MG63 (cell line): Measurements from ENCODE around the gene SACS. TPM values are rescaled to one million over a fixed set of nuclear protein-coding genes. Genes with fewer than 3 reads are reported as not detected.
A peak's percentile ranks its signal among the peaks of the same experiment; 100 is the strongest.

Experiments used
- DNase-seq: peaks from one replicate; pipeline ENCODE4 v3.0.0-alpha.2; 2020
- H3K27me3 ChIP-seq: fragments of 250-450 bp; sonication (Bioruptor Pico); 2 replicates; pipeline ENCODE4 v1.5.1; 2020; ENCODE audit warnings: mild to moderate bottlenecking, moderate library complexity
- H3K36me3 ChIP-seq: fragments of 250-450 bp; sonication (Bioruptor Pico); 2 replicates; pipeline ENCODE4 v1.5.1; 2020; ENCODE audit warnings: mild to moderate bottlenecking, moderate library complexity
- H3K4me3 ChIP-seq: fragments of 250-450 bp; sonication (Bioruptor Pico); 2 replicates; pipeline ENCODE4 v1.5.1; 2020; ENCODE audit warnings: mild to moderate bottlenecking, moderate library complexity
- H3K9me3 ChIP-seq: fragments of 250-450 bp; sonication (Bioruptor Pico); 2 replicates; pipeline ENCODE4 v1.5.1; 2020; ENCODE audit warnings: mild to moderate bottlenecking, moderate library complexity
- total RNA-seq: library from RNA; depleted of rRNA; stranded (reverse); fragments of >200 nt; shearing (Covaris generic); gene quantifications from 2 replicates; pipeline ENCODE4 v1.2.3, GENCODE V29; 2014; ENCODE audit warnings: low replicate concordance

The SACS gene
- total RNA-seq, 1 experiment from 2014 or later = 32.1 TPM

GRCh38 chr13:23391752-23392151 is 41.8 kb downstream of the SACS start:
- Histone ChIP-seq H3K36me3 (no peaks in the 10 kb centered on the region), H3K4me3 (no peak overlapping the region), H3K9me3 (no peaks in the 10 kb centered on the region), H3K27me3 (no peaks in the 10 kb centered on the region)
- DNase-seq = peak; percentile 5

GRCh38 chr13:23386533-23386932 is 47.0 kb downstream of the SACS start:
- Histone ChIP-seq H3K9me3 (no peaks in the 10 kb centered on the region; the same call in 1 of the 2 replicates), H3K36me3 (no peaks in the 10 kb centered on the region), H3K4me3 (no peak overlapping the region), H3K27me3 (no peaks in the 10 kb centered on the region)
- no peak for DNase-seq

GRCh38 chr13:23385931-23386330 is 47.6 kb downstream of the SACS start:
- Histone ChIP-seq H3K27me3 (no peaks in the 10 kb centered on the region), H3K36me3 (no peaks in the 10 kb centered on the region), H3K9me3 (no peaks in the 10 kb centered on the region; the same call in 1 of the 2 replicates), H3K4me3 (no peak overlapping the region)
- no peak for DNase-seq

- no peak for DNase-seq
- H3K9me3 ChIP-seq = no peaks in the 10 kb centered on the region; the same call in 1 of the 2 replicates
- no peaks in the 10 kb centered on the region for H3K36me3 ChIP-seq
- H3K27me3 ChIP-seq = no peaks in the 10 kb centered on the region
- no peak overlapping the region for H3K4me3 ChIP-seq
Observed at GRCh38 chr13:23384111-23384510, 49.4 kb downstream of the SACS start.

GRCh38 chr13:23383151-23383550 is 50.4 kb downstream of the SACS start:
- H3K27me3 ChIP-seq = no peaks in the 10 kb centered on the region
- no peaks in the 10 kb centered on the region; the same call in 1 of the 2 replicates for H3K9me3 ChIP-seq
- H3K36me3 ChIP-seq = no peaks in the 10 kb centered on the region
- DNase-seq = no peak
- no peak overlapping the region for H3K4me3 ChIP-seq

GRCh38 chr13:23381866-23382265 is 51.6 kb downstream of the SACS start:
- Histone ChIP-seq H3K9me3 (peaks cover 6% of the 10 kb centered on the region; the same call in 1 of the 2 replicates), H3K4me3 (no peak overlapping the region), H3K27me3 (no peaks in the 10 kb centered on the region), H3K36me3 (no peaks in the 10 kb centered on the region)
- DNase-seq = no peak

- no peaks in the 10 kb centered on the region for H3K36me3 ChIP-seq
- no peak overlapping the region for H3K4me3 ChIP-seq
- peaks cover 8% of the 10 kb centered on the region; the same call in 1 of the 2 replicates for H3K9me3 ChIP-seq
- H3K27me3 ChIP-seq = no peaks in the 10 kb centered on the region
- DNase-seq = no peak
Observed at GRCh38 chr13:23380534-23380933, 53.0 kb downstream of the SACS start.

GRCh38 chr13:23377983-23378632 is 55.4 kb downstream of the SACS start:
- no peaks in the 10 kb centered on the region for H3K27me3 ChIP-seq
- H3K9me3 ChIP-seq = peaks cover 8% of the 10 kb centered on the region; the same call in 1 of the 2 replicates
- H3K36me3 ChIP-seq = peaks cover 10% of the 10 kb centered on the region
- peak; percentile 86 for DNase-seq
- H3K4me3 ChIP-seq = no peak overlapping the region

GRCh38 chr13:23377579-23377978 is 55.9 kb downstream of the SACS start:
- peaks cover 15% of the 10 kb centered on the region for H3K36me3 ChIP-seq
- H3K9me3 ChIP-seq = peaks cover 8% of the 10 kb centered on the region; the same call in 1 of the 2 replicates
- peak; percentile 81 for DNase-seq
- no peak overlapping the region for H3K4me3 ChIP-seq
- no peaks in the 10 kb centered on the region for H3K27me3 ChIP-seq

GRCh38 chr13:23375001-23375971 is 58.2 kb downstream of the SACS start:
- peaks cover 38% of the 10 kb centered on the region for H3K36me3 ChIP-seq
- peaks cover 8% of the 10 kb centered on the region; the same call in 1 of the 2 replicates for H3K9me3 ChIP-seq
- H3K4me3 ChIP-seq = peak overlapping the region; percentile 67
- H3K27me3 ChIP-seq = no peaks in the 10 kb centered on the region
- DNase-seq = peak; percentile 93

- H3K9me3 ChIP-seq = peaks cover 7% of the 10 kb centered on the region; the same call in 1 of the 2 replicates
- peak overlapping the region; percentile 15 for H3K4me3 ChIP-seq
- no peaks in the 10 kb centered on the region for H3K27me3 ChIP-seq
- no peak for DNase-seq
- H3K36me3 ChIP-seq = peaks cover 67% of the 10 kb centered on the region
Observed at GRCh38 chr13:23372264-23372906, 61.1 kb downstream of the SACS start.

- Histone ChIP-seq H3K27me3 (no peaks in the 10 kb centered on the region), H3K4me3 (no peak overlapping the region), H3K36me3 (peaks cover 98% of the 10 kb centered on the region), H3K9me3 (no peaks in the 10 kb centered on the region)
- no peak for DNase-seq
Observed at GRCh38 chr13:23367907-23368306, 65.6 kb downstream of the SACS start.

- peaks cover 94% of the 10 kb centered on the region for H3K36me3 ChIP-seq
- DNase-seq = no peak
- no peaks in the 10 kb centered on the region for H3K9me3 ChIP-seq
- H3K27me3 ChIP-seq = no peaks in the 10 kb centered on the region
- no peak overlapping the region for H3K4me3 ChIP-seq
Observed at GRCh38 chr13:23365652-23366051, 67.8 kb downstream of the SACS start.

GRCh38 chr13:23359882-23360281 is 73.6 kb downstream of the SACS start:
- H3K36me3 ChIP-seq = peaks cover 90% of the 10 kb centered on the region
- H3K4me3 ChIP-seq = no peak overlapping the region
- no peak for DNase-seq
- H3K9me3 ChIP-seq = no peaks in the 10 kb centered on the region
- H3K27me3 ChIP-seq = no peaks in the 10 kb centered on the region

GRCh38 chr13:23357349-23357748 is 76.2 kb downstream of the SACS start:
- peaks cover 94% of the 10 kb centered on the region for H3K36me3 ChIP-seq
- H3K27me3 ChIP-seq = no peaks in the 10 kb centered on the region
- H3K4me3 ChIP-seq = no peak overlapping the region

GRCh38 chr13:23356368-23356767 is 77.1 kb downstream of the SACS start:
- Histone ChIP-seq H3K9me3 (0 out of 2 replicates have a peak, but pooled peaks cover 2% of the 10 kb centered on the region), H3K27me3 (no peaks in the 10 kb centered on the region), H3K36me3 (peaks cover 94% of the 10 kb centered on the region), H3K4me3 (no peak overlapping the region)
- DNase-seq = no peak

More at GRCh38 chr13:23357349-23357748, 76.2 kb downstream of the SACS start:
- no peaks in the 10 kb centered on the region for H3K9me3 ChIP-seq
- DNase-seq = no peak

GRCh38 chr13:23354520-23354919 is 79.0 kb downstream of the SACS start:
- Histone ChIP-seq H3K9me3 (0 out of 2 replicates have a peak, but pooled peaks cover 2% of the 10 kb centered on the region), H3K27me3 (no peaks in the 10 kb centered on the region), H3K36me3 (peaks cover 98% of the 10 kb centered on the region), H3K4me3 (no peak overlapping the region)
- DNase-seq = no peak
